ENCODE measurements around the gene MAP1LC3B.

Gene MAP1LC3B

GRCh38 chr16:87409781-87410180 is 17.6 kb downstream of the MAP1LC3B start:
- DNase-seq (ENCODE audit: low spot score), result no peak

GRCh38 chr16:87410530-87410929 is 18.4 kb downstream of the MAP1LC3B start:
- no peak for DNase-seq (ENCODE audit: low spot score)

GRCh38 chr16:87410968-87411367 is 18.8 kb downstream of the MAP1LC3B start:
- no peak for DNase-seq (ENCODE audit: low spot score)

GRCh38 chr16:87411375-87412271 is 19.5 kb downstream of the MAP1LC3B start:
- DNase-seq (ENCODE audit: low spot score), result no peak

- DNase-seq (ENCODE audit: low spot score), result no peak
Observed at GRCh38 chr16:87412371-87412995, 20.3 kb downstream of the MAP1LC3B start.

GRCh38 chr16:87412996-87413421 is 20.9 kb downstream of the MAP1LC3B start:
- no peak for DNase-seq (ENCODE audit: low spot score)

GRCh38 chr16:87414251-87414680 is 22.1 kb downstream of the MAP1LC3B start:
- DNase-seq (ENCODE audit: low spot score), result no peak

- no peak for DNase-seq (ENCODE audit: low spot score)
Observed at GRCh38 chr16:87415441-87415840, 23.3 kb downstream of the MAP1LC3B start.

- peak; percentile 53 for DNase-seq (ENCODE audit: low spot score)
Observed at GRCh38 chr16:87416826-87417527, 24.8 kb downstream of the MAP1LC3B start.

- DNase-seq (ENCODE audit: low spot score), result no peak
Observed at GRCh38 chr16:87417528-87417910, 25.4 kb downstream of the MAP1LC3B start.

GRCh38 chr16:87418216-87418615 is 26.1 kb downstream of the MAP1LC3B start:
- DNase-seq (ENCODE audit: low spot score), result no peak

- DNase-seq (ENCODE audit: low spot score), result no peak
Observed at GRCh38 chr16:87418644-87419043, 26.5 kb downstream of the MAP1LC3B start.

- DNase-seq (ENCODE audit: low spot score), result peak; percentile 59
Observed at GRCh38 chr16:87420026-87421002, 28.2 kb downstream of the MAP1LC3B start.

- no peak for DNase-seq (ENCODE audit: low spot score)
Observed at GRCh38 chr16:87421003-87421912, 29.1 kb downstream of the MAP1LC3B start.

GRCh38 chr16:87422106-87422505 is 30.0 kb downstream of the MAP1LC3B start:
- DNase-seq (ENCODE audit: low spot score), result no peak

- no peak for DNase-seq (ENCODE audit: low spot score)
Observed at GRCh38 chr16:87423429-87423828, 31.3 kb downstream of the MAP1LC3B start.

- no peak for DNase-seq (ENCODE audit: low spot score)
Observed at GRCh38 chr16:87424266-87424665, 32.1 kb downstream of the MAP1LC3B start.

GRCh38 chr16:87425941-87426340 is 33.8 kb downstream of the MAP1LC3B start:
- no peak for DNase-seq (ENCODE audit: low spot score)

GRCh38 chr16:87426423-87427215 is 34.5 kb downstream of the MAP1LC3B start:
- DNase-seq (ENCODE audit: low spot score), result no peak

GRCh38 chr16:87431926-87432325 is 39.8 kb downstream of the MAP1LC3B start:
- DNase-seq (ENCODE audit: low spot score), result no peak

Data from HuH-7 (cell line).